HT1080 (cell line): Measurements from ENCODE around the gene AMPD3. TPM values are rescaled to one million over a fixed set of nuclear protein-coding genes. Genes with fewer than 3 reads are reported as not detected.

ENCODE experiments used
- DNase-seq: peaks from one replicate; pipeline ENCODE4 v3.0.0-alpha.2; 2015; ENCODE audit warnings: low read depth
- total RNA-seq: library from RNA; depleted of rRNA; stranded (reverse); fragments of >200 nt; shearing (Covaris generic); gene quantifications from 2 replicates; pipeline ENCODE4 v1.2.3, GENCODE V29; 2014

Gene AMPD3
- total RNA-seq, 1 experiment from 2014 or later: 6.8 TPM

GRCh38 chr11:10488121-10488933 lies 33.3 kb downstream of the AMPD3 start:
- DNase-seq: peak; percentile 52

- DNase-seq: no peak
Measured at GRCh38 chr11:10488934-10489691, 34.0 kb downstream of the AMPD3 start.

- DNase-seq: no peak
Measured at GRCh38 chr11:10490032-10490397, 35.0 kb downstream of the AMPD3 start.

GRCh38 chr11:10490398-10491241 lies 35.6 kb downstream of the AMPD3 start:
- peak; percentile 94 for DNase-seq

GRCh38 chr11:10492084-10492483 lies 37.0 kb downstream of the AMPD3 start:
- DNase-seq: no peak

- no peak for DNase-seq
Measured at GRCh38 chr11:10493041-10493663, 38.1 kb downstream of the AMPD3 start.

- DNase-seq: no peak
Measured at GRCh38 chr11:10494636-10495463, 39.8 kb downstream of the AMPD3 start.

GRCh38 chr11:10495464-10495786 lies 40.4 kb downstream of the AMPD3 start:
- no peak for DNase-seq

- no peak for DNase-seq
Measured at GRCh38 chr11:10496296-10496936, 41.4 kb downstream of the AMPD3 start.

- no peak for DNase-seq
Measured at GRCh38 chr11:10497371-10498021, 42.4 kb downstream of the AMPD3 start.

- DNase-seq: no peak
Measured at GRCh38 chr11:10498022-10498400, 42.9 kb downstream of the AMPD3 start.

- DNase-seq: no peak
Measured at GRCh38 chr11:10498426-10499250, 43.6 kb downstream of the AMPD3 start.

GRCh38 chr11:10499452-10499851 lies 44.4 kb downstream of the AMPD3 start:
- no peak for DNase-seq

GRCh38 chr11:10499874-10500601 lies 45.0 kb downstream of the AMPD3 start:
- DNase-seq: no peak

- no peak for DNase-seq
Measured at GRCh38 chr11:10500757-10501684, 46.0 kb downstream of the AMPD3 start.

- DNase-seq: no peak
Measured at GRCh38 chr11:10502065-10502680, 47.1 kb downstream of the AMPD3 start.
